ENCODE measurements around the gene MYOC.
"Not testable (repeated sequence)": the region's sequence is repeated elsewhere in the genome, so short reads cannot be mapped to it uniquely, and the experiment has no call there.

The MYOC gene

DNA sequence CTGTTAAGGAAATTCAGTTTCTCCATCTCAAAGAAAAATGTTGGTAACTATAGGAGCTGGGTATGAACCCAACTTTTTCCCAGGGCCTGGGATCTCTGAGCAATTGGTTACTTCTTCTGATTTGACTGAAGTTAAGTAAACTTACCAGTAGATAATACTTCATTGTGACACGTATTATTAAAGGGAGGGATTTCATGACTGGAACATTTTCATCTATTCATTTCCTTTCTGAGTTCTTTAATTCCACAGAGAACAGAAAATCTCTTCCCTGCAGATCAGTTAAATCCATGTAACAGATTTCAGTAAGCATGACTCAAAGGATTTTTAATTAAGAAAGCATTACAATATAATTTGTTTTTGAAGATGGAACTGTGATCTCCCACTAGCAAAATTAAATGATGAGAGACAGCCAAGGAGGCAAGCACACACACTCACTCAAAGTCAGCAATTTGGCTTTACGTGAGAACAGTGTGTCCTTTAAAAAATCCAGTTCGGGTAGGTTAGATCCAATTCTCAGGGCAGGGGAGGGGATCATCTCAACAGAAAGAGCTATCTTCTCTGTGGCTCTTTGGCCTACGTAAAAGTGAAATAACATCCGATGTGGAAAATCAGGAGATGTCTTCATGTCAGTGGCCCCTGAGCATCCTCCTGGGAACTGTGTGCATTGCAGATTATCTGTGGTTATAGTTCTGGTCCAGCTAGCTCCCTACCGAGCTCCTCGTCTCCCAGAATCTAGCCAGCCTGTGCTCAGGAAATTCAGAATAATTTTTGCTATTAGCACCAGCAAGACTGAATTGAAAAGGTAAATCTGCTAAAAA lies 10.8 kb upstream of the MYOC start:
- H3K9ac ChIP-seq (ENCODE audit: low read length) = no peak overlapping the region
- H4K20me1 ChIP-seq (ENCODE audit: insufficient read depth, low read length) = no peaks in the 10 kb centered on the region

DNA sequence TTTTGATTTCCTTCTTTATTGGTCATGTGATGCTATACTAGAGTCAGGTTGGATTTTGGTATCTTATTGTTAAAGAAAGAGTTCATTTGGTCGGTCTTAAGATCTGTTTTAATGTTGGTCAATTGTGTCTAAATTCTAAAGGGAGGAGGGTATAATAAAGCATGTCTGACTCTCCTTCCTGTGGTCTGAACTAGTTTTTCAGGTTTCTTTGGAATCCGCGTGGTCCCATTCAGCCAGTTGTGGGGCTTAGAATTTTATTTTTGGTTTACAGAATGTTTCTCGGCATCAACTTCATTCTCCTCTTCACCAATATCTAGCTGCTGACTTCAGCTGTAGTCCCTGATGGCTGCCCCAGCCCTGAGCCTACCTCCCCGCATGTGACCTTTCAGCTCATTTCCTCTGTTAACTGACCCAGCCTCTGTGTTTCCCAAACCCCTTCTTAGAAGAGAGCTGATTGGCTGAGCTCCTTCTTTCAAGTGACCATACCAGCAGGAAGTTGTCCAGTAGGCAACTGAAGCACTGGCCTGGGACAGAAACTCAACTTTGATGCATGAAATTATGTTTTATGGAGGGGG lies 8.7 kb upstream of the MYOC start:
- H3F3A ChIP-seq (ENCODE audit: insufficient read depth, low read length) = no peaks in the 10 kb centered on the region
- no peaks in the 10 kb centered on the region for H3K9me2 ChIP-seq (ENCODE audit: low read depth, low read length)
- no peak overlapping the region for H3K4me2 ChIP-seq (ENCODE audit: low read length)
- H4K20me1 ChIP-seq (ENCODE audit: insufficient read depth, low read length) = no peaks in the 10 kb centered on the region
- no peaks in the 10 kb centered on the region for H3K27me3 ChIP-seq (ENCODE audit: insufficient read depth, low read length)
- TF ChIP-seq, protein P1, sequence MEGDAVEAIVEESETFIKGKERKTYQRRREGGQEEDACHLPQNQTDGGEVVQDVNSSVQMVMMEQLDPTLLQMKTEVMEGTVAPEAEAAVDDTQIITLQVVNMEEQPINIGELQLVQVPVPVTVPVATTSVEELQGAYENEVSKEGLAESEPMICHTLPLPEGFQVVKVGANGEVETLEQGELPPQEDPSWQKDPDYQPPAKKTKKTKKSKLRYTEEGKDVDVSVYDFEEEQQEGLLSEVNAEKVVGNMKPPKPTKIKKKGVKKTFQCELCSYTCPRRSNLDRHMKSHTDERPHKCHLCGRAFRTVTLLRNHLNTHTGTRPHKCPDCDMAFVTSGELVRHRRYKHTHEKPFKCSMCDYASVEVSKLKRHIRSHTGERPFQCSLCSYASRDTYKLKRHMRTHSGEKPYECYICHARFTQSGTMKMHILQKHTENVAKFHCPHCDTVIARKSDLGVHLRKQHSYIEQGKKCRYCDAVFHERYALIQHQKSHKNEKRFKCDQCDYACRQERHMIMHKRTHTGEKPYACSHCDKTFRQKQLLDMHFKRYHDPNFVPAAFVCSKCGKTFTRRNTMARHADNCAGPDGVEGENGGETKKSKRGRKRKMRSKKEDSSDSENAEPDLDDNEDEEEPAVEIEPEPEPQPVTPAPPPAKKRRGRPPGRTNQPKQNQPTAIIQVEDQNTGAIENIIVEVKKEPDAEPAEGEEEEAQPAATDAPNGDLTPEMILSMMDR (IDR thresholded peaks at IDR 0.05; ENCODE audit: low read length) = no peak
- TF ChIP-seq EZH2 (IDR thresholded peaks at IDR 0.05; ENCODE audit: borderline replicate concordance, low read length) = no peak
- no peak overlapping the region for H3K9ac ChIP-seq (ENCODE audit: low read length)
- H3K4me1 ChIP-seq (ENCODE audit: insufficient read depth, low read length, severe bottlenecking) = no peaks in the 10 kb centered on the region
- no peak overlapping the region for H3K4me3 ChIP-seq (ENCODE audit: low read depth, low read length, poor library complexity, severe bottlenecking)
- H3K79me2 ChIP-seq (ENCODE audit: insufficient read depth, low read length) = no peaks in the 10 kb centered on the region
- H3K36me3 ChIP-seq (ENCODE audit: insufficient read depth, low read length) = no peaks in the 10 kb centered on the region
- H2AFZ ChIP-seq (ENCODE audit: low read length) = no peak overlapping the region
- no peaks in the 10 kb centered on the region for H3K9me3 ChIP-seq (ENCODE audit: low read length)
- H3K27ac ChIP-seq (ENCODE audit: low read depth, low read length, poor library complexity, severe bottlenecking) = no peak overlapping the region

More for the DNA sequence above, 10.8 kb upstream of the MYOC start:
- H3K27ac ChIP-seq (ENCODE audit: low read depth, low read length, poor library complexity, severe bottlenecking) = no peak overlapping the region
- no peak overlapping the region for H3K4me3 ChIP-seq (ENCODE audit: low read depth, low read length, poor library complexity, severe bottlenecking)
- H3K36me3 ChIP-seq (ENCODE audit: insufficient read depth, low read length) = no peaks in the 10 kb centered on the region
- H3K9me2 ChIP-seq (ENCODE audit: low read depth, low read length) = no peaks in the 10 kb centered on the region
- no peaks in the 10 kb centered on the region for H3K27me3 ChIP-seq (ENCODE audit: insufficient read depth, low read length)
- H3K4me2 ChIP-seq (ENCODE audit: low read length) = no peak overlapping the region
- H2AFZ ChIP-seq (ENCODE audit: low read length) = no peak overlapping the region
- no peaks in the 10 kb centered on the region for H3K4me1 ChIP-seq (ENCODE audit: insufficient read depth, low read length, severe bottlenecking)
- no peaks in the 10 kb centered on the region for H3F3A ChIP-seq (ENCODE audit: insufficient read depth, low read length)
- TF ChIP-seq, protein P1 (IDR thresholded peaks at IDR 0.05; ENCODE audit: low read length) = no peak
- no peak for TF ChIP-seq EZH2 (IDR thresholded peaks at IDR 0.05; ENCODE audit: borderline replicate concordance, low read length)
- no peaks in the 10 kb centered on the region for H3K79me2 ChIP-seq (ENCODE audit: insufficient read depth, low read length)
- H3K9me3 ChIP-seq (ENCODE audit: low read length) = no peaks in the 10 kb centered on the region

DNA sequence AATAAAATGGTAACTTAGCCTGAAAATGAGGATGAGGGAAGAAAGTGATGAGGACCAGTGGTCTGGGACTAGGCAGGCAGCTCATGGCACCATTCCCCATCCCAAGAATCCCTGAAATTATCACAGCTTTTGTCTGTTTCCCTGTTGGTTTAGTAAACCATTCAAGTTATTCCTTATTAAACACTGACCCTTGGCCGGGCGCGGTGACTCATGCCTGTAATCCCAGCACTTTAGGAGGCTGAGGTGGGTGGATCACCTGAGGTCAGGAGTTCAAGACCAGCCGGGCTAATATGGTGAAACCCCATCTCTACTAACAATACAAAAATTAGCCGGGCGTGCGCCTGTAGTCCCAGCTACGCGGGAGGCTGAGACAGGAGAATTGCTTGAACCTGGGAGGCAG lies 3.7 kb upstream of the MYOC start:
- H3K9me2 ChIP-seq (ENCODE audit: low read depth, low read length); H2AFZ ChIP-seq (ENCODE audit: low read length); H3K27me3 ChIP-seq (ENCODE audit: insufficient read depth, low read length); H3F3A ChIP-seq (ENCODE audit: insufficient read depth, low read length); H3K27ac ChIP-seq (ENCODE audit: low read depth, low read length, poor library complexity, severe bottlenecking); H3K9ac ChIP-seq (ENCODE audit: low read length); H3K4me1 ChIP-seq (ENCODE audit: insufficient read depth, low read length, severe bottlenecking); H3K9me3 ChIP-seq (ENCODE audit: low read length); H3K79me2 ChIP-seq (ENCODE audit: insufficient read depth, low read length); H3K4me3 ChIP-seq (ENCODE audit: low read depth, low read length, poor library complexity, severe bottlenecking); H4K20me1 ChIP-seq (ENCODE audit: insufficient read depth, low read length); H3K4me2 ChIP-seq (ENCODE audit: low read length); H3K36me3 ChIP-seq (ENCODE audit: insufficient read depth, low read length): not testable (repeated sequence)

Data from OCI-LY1 (cell line).